HG03175 (cell line): ENCODE measurements around the gene KCNG1.
"Not testable (repeated sequence)": the region's sequence is repeated elsewhere in the genome, so short reads cannot be mapped to it uniquely, and the experiment has no call there.

Experiments
- ATAC-seq: cut with Tn5 transposase; IDR thresholded peaks from one replicate; pipeline ENCODE4 v1.9.1; 2021; ENCODE audit warnings: mild to moderate bottlenecking, moderate library complexity; ENCODE audit not compliant: unreplicated experiment

The KCNG1 gene

GRCh38 chr20:51022803-51023616 is at the start of gene KCNG1:
KCNG1 (minus strand) TSS chr20:51023107; CDS start chr20:51010338, 12,769 bp downstream.
- peak; percentile 62 for ATAC-seq

- no peak for ATAC-seq
Measured at GRCh38 chr20:51070621-51071020, 47.7 kb upstream of the KCNG1 start.

GRCh38 chr20:51067792-51068191 is 44.9 kb upstream of the KCNG1 start:
- no peak for ATAC-seq

GRCh38 chr20:51065615-51066014 is 42.7 kb upstream of the KCNG1 start:
- ATAC-seq: no peak

- ATAC-seq: no peak
Measured at GRCh38 chr20:51064137-51064536, 41.2 kb upstream of the KCNG1 start.

GRCh38 chr20:51062065-51062464 is 39.2 kb upstream of the KCNG1 start:
- ATAC-seq: no peak

GRCh38 chr20:51061418-51062045 is 38.6 kb upstream of the KCNG1 start:
- ATAC-seq: no peak

- no peak for ATAC-seq
Measured at GRCh38 chr20:51060301-51060700, 37.4 kb upstream of the KCNG1 start.

- no peak for ATAC-seq
Measured at GRCh38 chr20:51059862-51060261, 37.0 kb upstream of the KCNG1 start.

GRCh38 chr20:51058017-51058416 is 35.1 kb upstream of the KCNG1 start:
- no peak for ATAC-seq

GRCh38 chr20:51054233-51054632 is 31.3 kb upstream of the KCNG1 start:
- ATAC-seq: no peak

- ATAC-seq: no peak
Measured at GRCh38 chr20:51050531-51051075, 27.7 kb upstream of the KCNG1 start.

GRCh38 chr20:51046021-51046985 is 23.4 kb upstream of the KCNG1 start:
- no peak for ATAC-seq

- ATAC-seq: not testable (repeated sequence)
Measured at GRCh38 chr20:51045492-51045891, 22.6 kb upstream of the KCNG1 start.

- ATAC-seq: no peak
Measured at GRCh38 chr20:51044796-51045195, 21.9 kb upstream of the KCNG1 start.

- no peak for ATAC-seq
Measured at GRCh38 chr20:51043811-51044210, 20.9 kb upstream of the KCNG1 start.

- no peak for ATAC-seq
Measured at GRCh38 chr20:51042657-51043247, 19.8 kb upstream of the KCNG1 start.

GRCh38 chr20:51042064-51042463 is 19.2 kb upstream of the KCNG1 start:
- no peak for ATAC-seq

GRCh38 chr20:51037532-51038115 is 14.7 kb upstream of the KCNG1 start:
- ATAC-seq: no peak

GRCh38 chr20:51036827-51037531 is 14.1 kb upstream of the KCNG1 start:
- ATAC-seq: no peak
